ENCODE results near the gene SAC3D1.

DNA sequence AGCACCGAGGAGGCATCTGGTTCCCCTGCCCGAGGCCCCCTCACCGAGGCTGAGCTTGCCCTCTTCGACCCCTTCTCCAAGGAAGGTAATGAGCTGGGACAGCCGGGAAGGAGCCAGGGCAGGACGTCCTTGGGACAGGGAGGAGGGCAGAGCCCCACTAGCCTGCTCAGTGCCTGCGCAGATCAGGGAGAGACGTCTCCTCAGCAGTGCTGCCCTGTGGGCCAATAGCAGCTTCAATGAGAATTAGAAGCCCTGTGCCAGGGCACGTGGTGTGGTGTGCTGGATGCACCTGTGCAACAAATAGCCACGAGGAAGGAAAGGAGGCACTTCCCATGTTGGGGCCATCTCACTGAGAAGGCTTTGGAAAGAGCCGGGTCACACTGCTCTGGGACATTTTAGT, 5.4 kb upstream of the SAC3D1 start:
- TF ChIP-seq POLR2A (IDR thresholded peaks at IDR 0.05; ENCODE audit: low read depth, low read length) (no peak), RAD21 (IDR thresholded peaks at IDR 0.05; ENCODE audit: low read length) (no peak), RCOR1 (IDR thresholded peaks at IDR 0.05; ENCODE audit: insufficient replicate concordance, low read length) (no peak), USF2 (IDR thresholded peaks at IDR 0.05; ENCODE audit: low read depth, low read length) (no peak), RFX5 (IDR thresholded peaks at IDR 0.05; ENCODE audit: low read depth, low read length) (no peak), FOS (IDR thresholded peaks at IDR 0.05; ENCODE audit: low read depth, low read length) (no peak), BHLHE40 (IDR thresholded peaks at IDR 0.05; ENCODE audit: low read depth, low read length) (no peak), MAZ (IDR thresholded peaks at IDR 0.05; ENCODE audit: borderline replicate concordance, low read depth, low read length) (no peak), MAFK (IDR thresholded peaks at IDR 0.05; ENCODE audit: low read depth, low read length) (no peak)
- TF ChIP-seq, protein P1, sequence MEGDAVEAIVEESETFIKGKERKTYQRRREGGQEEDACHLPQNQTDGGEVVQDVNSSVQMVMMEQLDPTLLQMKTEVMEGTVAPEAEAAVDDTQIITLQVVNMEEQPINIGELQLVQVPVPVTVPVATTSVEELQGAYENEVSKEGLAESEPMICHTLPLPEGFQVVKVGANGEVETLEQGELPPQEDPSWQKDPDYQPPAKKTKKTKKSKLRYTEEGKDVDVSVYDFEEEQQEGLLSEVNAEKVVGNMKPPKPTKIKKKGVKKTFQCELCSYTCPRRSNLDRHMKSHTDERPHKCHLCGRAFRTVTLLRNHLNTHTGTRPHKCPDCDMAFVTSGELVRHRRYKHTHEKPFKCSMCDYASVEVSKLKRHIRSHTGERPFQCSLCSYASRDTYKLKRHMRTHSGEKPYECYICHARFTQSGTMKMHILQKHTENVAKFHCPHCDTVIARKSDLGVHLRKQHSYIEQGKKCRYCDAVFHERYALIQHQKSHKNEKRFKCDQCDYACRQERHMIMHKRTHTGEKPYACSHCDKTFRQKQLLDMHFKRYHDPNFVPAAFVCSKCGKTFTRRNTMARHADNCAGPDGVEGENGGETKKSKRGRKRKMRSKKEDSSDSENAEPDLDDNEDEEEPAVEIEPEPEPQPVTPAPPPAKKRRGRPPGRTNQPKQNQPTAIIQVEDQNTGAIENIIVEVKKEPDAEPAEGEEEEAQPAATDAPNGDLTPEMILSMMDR (conservative IDR thresholded peaks at IDR 0.05; ENCODE audit: low read depth, low read length) = no peak
- TF ChIP-seq, protein P2, sequence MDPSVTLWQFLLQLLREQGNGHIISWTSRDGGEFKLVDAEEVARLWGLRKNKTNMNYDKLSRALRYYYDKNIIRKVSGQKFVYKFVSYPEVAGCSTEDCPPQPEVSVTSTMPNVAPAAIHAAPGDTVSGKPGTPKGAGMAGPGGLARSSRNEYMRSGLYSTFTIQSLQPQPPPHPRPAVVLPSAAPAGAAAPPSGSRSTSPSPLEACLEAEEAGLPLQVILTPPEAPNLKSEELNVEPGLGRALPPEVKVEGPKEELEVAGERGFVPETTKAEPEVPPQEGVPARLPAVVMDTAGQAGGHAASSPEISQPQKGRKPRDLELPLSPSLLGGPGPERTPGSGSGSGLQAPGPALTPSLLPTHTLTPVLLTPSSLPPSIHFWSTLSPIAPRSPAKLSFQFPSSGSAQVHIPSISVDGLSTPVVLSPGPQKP (IDR thresholded peaks at IDR 0.05; ENCODE audit: borderline replicate concordance, low read depth, low read length) = no peak
